ENCODE measurements around the gene RNU1-1.
"Not testable (repeated sequence)": the region's sequence is repeated elsewhere in the genome, so short reads cannot be mapped to it uniquely, and the experiment has no call there.

Gene RNU1-1

DNA sequence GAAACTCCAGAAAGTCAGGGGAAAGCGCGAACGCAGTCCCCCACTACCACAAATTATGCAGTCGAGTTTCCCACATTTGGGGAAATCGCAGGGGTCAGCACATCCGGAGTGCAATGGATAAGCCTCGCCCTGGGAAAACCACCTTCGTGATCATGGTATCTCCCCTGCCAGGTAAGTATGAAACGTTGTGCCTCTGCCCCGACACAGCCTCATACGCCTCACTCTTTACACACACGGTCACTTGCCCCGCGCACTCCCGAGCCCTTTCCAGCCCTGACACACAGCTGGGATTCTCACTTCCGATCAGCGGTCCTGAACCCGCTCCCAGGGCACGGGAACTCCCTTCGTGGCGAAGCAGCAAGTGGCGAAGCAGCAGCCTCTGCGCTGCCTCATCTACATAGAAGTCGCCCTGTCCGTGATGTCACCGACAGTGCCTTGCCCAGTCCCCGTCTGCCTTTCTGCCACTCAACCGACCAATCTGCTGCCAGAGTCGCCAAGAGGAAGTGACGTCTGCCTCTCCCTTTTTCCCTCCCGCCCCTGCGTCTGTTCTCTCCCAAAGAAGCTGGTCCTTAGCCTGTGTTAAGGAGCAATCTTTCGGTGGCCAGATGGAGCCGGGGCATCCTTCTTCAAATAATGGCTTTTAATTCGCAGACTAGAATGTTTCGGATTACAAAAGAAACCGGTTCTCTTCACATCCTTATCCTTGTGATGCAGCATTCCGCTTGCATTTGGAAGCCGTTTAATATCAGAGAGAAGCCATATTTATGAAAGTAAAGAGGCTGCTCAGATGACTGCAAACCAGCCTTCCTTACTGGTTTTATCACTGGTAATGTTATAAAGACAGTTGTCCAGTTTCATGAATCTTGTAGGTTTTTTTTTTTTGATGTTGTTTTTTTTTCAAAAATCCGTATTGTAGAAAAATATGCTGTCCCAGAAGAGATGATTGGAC is at the start of gene RNU1-1:
RNU1-1 (minus strand) TSS at position 179 of the 949 bp plus-strand sequence.
- DNase-seq (ENCODE audit: low read depth), result peak; percentile 55

GRCh38 chr1:16561035-16561434 is 47.0 kb upstream of the RNU1-1 start:
- DNase-seq (ENCODE audit: low read depth), result not testable (repeated sequence)

DNA sequence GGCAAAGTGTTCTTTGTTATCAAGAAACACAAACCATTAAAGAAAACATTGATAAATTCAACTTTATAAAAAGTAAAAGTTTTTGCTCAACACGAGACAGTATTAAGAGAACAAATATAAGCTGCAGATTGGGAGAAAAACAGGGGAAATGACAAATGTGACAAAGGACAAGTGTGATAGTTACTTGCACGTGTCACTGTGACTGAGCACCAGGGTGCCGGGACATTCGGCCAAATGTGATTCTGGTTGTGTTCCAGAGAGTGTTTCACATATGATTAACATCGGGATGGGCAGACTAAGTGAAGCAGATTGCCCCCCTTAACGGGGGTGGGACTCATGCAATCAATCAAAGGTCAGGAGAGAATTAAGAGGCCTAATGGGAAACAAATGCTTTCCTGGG is 46.4 kb upstream of the RNU1-1 start:
- not testable (repeated sequence) for DNase-seq (ENCODE audit: low read depth)

- not testable (repeated sequence) for DNase-seq (ENCODE audit: low read depth)
These were observed 45.6 kb upstream of the RNU1-1 start for GRCh38 chr1:16559688-16560087.

DNA sequence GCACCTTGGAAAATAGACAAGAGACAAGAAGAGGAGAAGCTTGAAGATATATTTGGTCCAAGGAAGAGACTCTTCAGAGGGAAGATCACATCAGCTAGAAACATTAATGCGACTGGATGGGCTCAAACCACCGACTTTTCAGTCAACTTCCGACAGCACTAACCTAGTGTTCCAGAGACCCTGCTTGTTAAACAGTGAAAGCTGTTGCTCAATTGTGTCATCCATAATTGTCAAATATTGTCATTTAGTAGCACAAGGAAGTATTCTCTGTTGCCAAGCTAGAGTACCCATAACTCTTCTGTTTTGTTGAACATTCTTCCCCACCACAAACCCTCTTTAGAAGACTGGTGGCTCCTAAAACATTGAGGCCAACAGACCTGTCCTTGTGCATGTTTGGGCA is 42.9 kb upstream of the RNU1-1 start:
- DNase-seq (ENCODE audit: low read depth), result not testable (repeated sequence)

GRCh38 chr1:16553244-16553643 is 39.2 kb upstream of the RNU1-1 start:
- DNase-seq (ENCODE audit: low read depth), result not testable (repeated sequence)

GRCh38 chr1:16550212-16550918 is 36.3 kb upstream of the RNU1-1 start:
- DNase-seq (ENCODE audit: low read depth), result not testable (repeated sequence)

GRCh38 chr1:16549545-16549944 is 35.5 kb upstream of the RNU1-1 start:
- DNase-seq (ENCODE audit: low read depth), result not testable (repeated sequence)

DNA sequence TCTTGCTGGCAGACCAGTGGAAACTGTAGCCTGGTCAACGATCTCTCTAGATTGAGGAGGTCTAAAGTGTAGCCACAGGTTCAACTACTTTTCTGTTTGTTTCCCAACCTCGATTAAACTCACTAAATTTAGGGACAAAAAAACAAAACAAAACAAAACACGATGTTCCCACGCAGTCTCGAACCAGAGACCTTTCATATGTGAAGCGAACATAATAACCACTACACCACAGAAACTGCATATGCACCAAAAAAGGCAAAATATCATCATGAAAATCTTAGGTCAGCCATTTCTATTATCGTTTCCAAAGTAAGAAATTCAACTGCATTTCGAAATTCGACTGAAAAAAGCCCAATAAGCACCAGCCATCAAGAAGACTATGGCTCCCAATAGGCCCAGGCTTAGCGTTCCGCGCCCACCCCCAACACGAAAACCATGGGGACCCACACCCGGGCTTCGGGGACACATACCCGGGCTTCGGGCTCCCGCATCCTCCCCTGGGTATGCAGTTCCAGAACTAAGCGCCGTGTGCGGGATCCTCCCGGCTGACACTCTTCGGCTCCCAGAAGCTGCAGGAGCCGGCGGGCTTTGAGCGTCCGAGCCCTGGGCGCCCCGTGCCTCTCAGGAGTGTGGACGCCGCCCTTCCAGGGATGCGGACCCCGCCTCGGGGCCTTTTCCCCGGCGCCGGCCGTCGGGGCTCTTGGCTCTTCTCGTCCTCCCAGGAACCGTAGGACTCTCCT is 33.6 kb upstream of the RNU1-1 start:
- not testable (repeated sequence) for DNase-seq (ENCODE audit: low read depth)

DNA sequence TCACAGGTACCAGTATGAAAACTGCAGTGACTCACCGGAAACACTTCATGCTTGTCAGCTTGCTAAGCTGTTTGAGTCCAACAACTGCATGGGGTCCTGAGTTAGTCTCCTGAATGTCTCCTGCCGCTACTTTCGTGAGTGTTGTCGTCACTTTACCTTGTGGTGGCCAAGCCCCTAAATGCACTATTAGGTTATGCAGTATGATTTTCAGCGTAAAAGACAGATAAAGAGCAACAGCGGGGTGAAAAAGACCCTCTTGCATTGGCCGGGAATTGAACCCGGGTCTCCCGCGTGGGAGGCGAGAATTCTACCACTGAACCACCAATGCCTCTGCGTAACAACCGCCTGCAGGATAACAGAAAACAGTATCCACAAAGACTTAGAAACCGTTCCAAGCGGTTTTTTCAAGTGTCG is 31.6 kb upstream of the RNU1-1 start:
- DNase-seq (ENCODE audit: low read depth), result not testable (repeated sequence)

GRCh38 chr1:16540421-16540893 is 26.4 kb upstream of the RNU1-1 start:
- DNase-seq (ENCODE audit: low read depth), result not testable (repeated sequence)

GRCh38 chr1:16537528-16537927 is 23.4 kb upstream of the RNU1-1 start:
- DNase-seq (ENCODE audit: low read depth), result not testable (repeated sequence)

DNA sequence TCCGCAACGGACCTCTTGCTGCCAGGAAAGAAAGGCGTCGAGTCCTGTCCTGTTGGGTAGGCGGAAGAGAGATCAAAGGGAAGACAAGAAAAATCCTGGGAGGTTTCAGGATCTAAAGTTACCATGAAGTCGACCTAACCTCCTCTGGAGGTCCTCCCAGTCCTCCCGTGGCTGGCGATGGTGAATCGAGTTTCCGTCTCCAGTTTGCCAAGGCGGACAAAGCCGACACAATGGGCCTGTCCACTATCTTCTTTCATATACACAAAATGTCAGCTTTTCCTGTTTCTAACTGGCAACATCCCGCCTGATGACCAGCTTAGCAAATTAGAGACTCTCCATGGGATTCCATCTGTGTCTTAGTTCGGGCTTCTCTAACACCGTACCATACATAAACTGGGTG is 22.7 kb upstream of the RNU1-1 start:
- not testable (repeated sequence) for DNase-seq (ENCODE audit: low read depth)

DNA sequence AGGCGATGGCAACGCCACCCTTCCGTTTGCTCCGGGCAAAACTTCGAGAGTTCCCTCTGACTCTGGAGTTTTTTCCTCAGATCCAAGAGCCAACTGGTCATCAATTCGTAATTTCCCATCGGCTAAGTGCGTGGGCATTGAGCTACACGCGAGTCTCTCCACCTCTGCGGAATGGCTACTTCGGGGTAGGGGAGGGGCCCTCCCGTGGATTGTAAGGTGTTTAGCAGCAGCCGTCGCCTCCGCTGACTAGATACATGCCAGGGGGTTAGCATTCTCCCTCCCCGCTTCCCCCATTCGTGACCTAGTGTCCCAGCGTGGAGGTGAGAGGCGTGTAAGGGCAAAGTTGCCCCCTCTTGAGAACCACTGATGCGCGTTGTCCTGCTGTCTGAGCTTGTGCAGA is 21.8 kb upstream of the RNU1-1 start:
- not testable (repeated sequence) for DNase-seq (ENCODE audit: low read depth)

DNA sequence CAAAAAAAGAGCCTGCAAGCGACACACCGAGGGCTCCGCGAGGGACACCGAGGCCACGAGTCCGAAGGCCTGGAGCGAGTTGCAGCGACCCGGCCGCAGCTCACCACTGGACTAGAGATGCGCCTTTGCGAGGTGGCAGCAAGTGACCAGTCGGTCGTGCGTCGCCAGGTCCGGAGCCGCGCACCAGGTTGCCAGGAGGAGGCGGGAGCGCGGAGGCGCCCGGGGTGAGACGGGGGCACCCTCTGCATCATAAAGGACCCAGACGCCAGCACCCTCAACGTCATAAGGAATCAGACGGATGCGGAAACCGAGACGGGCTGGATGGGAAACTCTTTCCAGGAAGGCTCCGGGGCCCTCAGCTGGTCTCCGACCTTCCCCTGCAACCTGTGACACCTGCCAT is 21.4 kb upstream of the RNU1-1 start:
- not testable (repeated sequence) for DNase-seq (ENCODE audit: low read depth)

- DNase-seq (ENCODE audit: low read depth), result not testable (repeated sequence)
These were observed 20.9 kb upstream of the RNU1-1 start for GRCh38 chr1:16534829-16535456.

- not testable (repeated sequence) for DNase-seq (ENCODE audit: low read depth)
These were observed 20.2 kb upstream of the RNU1-1 start for GRCh38 chr1:16534239-16534828.

DNA sequence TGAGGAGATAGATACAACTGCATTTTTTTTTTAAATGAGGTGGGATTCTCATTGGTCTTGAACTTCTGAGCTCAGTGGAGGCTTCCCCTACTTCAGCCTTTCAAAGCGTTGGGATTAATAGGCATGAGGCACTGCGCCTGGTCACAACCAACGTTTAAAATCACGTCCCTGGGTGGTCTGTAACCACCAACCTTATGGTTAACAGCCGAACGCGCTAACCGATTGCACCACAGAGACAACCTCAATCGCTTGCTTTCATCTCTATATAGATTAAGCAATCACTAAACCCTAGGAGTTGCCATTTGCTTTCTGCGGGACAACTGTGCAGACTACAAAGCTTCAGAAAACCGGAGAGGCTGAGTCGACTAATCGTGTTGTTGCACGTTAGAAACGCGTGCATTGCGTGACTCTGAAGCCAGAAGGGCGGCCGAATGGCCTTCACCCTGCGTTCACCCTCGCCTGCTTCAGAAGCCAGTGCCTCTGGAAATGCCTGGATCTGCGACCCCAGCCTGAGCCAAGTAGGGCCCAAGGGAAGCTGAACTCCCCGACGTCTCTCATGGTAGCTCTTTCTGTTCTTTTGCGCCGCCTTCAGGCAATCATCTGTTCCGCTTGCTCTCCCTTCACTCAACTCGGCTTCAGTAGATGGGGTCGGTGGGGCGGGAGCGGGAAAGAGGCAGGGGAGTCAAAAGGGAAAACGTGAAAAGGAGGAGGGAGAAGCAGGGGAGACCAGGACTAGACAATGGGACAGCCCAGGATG is 18.3 kb upstream of the RNU1-1 start:
- not testable (repeated sequence) for DNase-seq (ENCODE audit: low read depth)

DNA sequence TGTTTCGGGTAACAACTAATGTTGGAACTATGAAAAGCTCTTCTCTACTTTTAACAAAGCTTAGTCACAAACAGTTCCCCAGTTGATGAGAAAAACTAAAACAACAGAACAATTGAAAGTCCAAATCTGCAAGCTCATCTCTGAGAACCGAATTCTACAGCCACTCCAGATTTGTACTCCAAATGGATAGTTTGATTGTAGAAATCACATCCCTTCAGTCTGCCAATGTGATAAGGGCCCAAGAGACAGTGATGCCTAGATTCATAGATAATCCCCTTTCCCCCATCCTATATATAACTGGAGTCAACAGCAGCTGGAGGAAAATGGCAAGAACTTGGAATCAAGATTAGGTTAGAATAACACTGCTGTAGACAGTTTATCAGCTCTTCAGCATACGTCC is 14.3 kb upstream of the RNU1-1 start:
- not testable (repeated sequence) for DNase-seq (ENCODE audit: low read depth)

- not testable (repeated sequence) for DNase-seq (ENCODE audit: low read depth)
These were observed 11.7 kb upstream of the RNU1-1 start for GRCh38 chr1:16525769-16526168.
